HEK293 (cell line): ENCODE measurements around the gene ACP4.
A peak's percentile ranks its signal among the peaks of the same experiment; 100 is the strongest.

Experiments used
- BCL11A ChIP-seq: fragments of 450-650 bp; formaldehyde crosslinking; IDR thresholded peaks from 2 replicates; pipeline ENCODE4 v1.5.1; 2016; ENCODE audit warnings: low read depth, missing biosample characterization, missing genetic modification characterization
- BCL11B ChIP-seq: fragments of 450-650 bp; formaldehyde crosslinking; IDR thresholded peaks from 2 replicates; pipeline ENCODE4 v1.5.1; 2016; ENCODE audit warnings: low read depth, missing biosample characterization, missing genetic modification characterization
- GLIS1 ChIP-seq: fragments of 450-650 bp; formaldehyde crosslinking; IDR thresholded peaks from 2 replicates; pipeline ENCODE4 v1.5.1; 2016; ENCODE audit warnings: missing biosample characterization, missing genetic modification characterization
- GLIS2 ChIP-seq: fragments of 450-650 bp; formaldehyde crosslinking; IDR thresholded peaks from 2 replicates; pipeline ENCODE4 v1.5.1; 2016; ENCODE audit warnings: missing biosample characterization, missing genetic modification characterization
- KLF9 ChIP-seq: fragments of 450-650 bp; formaldehyde crosslinking; IDR thresholded peaks from 2 replicates; pipeline ENCODE4 v1.5.1; 2016; ENCODE audit warnings: missing biosample characterization, missing genetic modification characterization, low read depth
- SCRT2 ChIP-seq: fragments of 450-650 bp; formaldehyde crosslinking; IDR thresholded peaks from 2 replicates; pipeline ENCODE4 v1.5.1; 2016; ENCODE audit warnings: missing biosample characterization, missing genetic modification characterization
- YY1 ChIP-seq: fragments of 450-650 bp; formaldehyde crosslinking; IDR thresholded peaks from 2 replicates; pipeline ENCODE4 v1.5.1; 2018; ENCODE audit warnings: missing biosample characterization, missing genetic modification characterization
- ZBTB10 ChIP-seq: fragments of 450-650 bp; formaldehyde crosslinking; IDR thresholded peaks from 2 replicates; pipeline ENCODE4 v1.5.1; 2016; ENCODE audit warnings: missing biosample characterization, missing genetic modification characterization
- ZBTB7A ChIP-seq: fragments of 450-650 bp; formaldehyde crosslinking; IDR thresholded peaks from 2 replicates; pipeline ENCODE4 v1.5.1; 2016; ENCODE audit warnings: low read depth, missing biosample characterization, missing genetic modification characterization
- ZEB2 ChIP-seq: fragments of 450-650 bp; formaldehyde crosslinking; IDR thresholded peaks from 2 replicates; pipeline ENCODE4 v1.5.1; 2016; ENCODE audit warnings: missing biosample characterization, missing genetic modification characterization
- ZFP37 ChIP-seq: fragments of 450-650 bp; formaldehyde crosslinking; IDR thresholded peaks from 2 replicates; pipeline ENCODE4 v1.5.1; 2016; ENCODE audit warnings: missing biosample characterization, missing genetic modification characterization
- ZNF18 ChIP-seq: fragments of 450-650 bp; formaldehyde crosslinking; IDR thresholded peaks from 2 replicates; pipeline ENCODE4 v1.5.1; 2016; ENCODE audit warnings: missing biosample characterization, missing genetic modification characterization
- ZNF2 ChIP-seq: fragments of 450-650 bp; formaldehyde crosslinking; IDR thresholded peaks from 2 replicates; pipeline ENCODE4 v1.5.1; 2016; ENCODE audit warnings: missing biosample characterization, missing genetic modification characterization
- ZNF292 ChIP-seq: fragments of 450-650 bp; formaldehyde crosslinking; IDR thresholded peaks from 2 replicates; pipeline ENCODE4 v1.5.1; 2016; ENCODE audit warnings: low read depth, missing biosample characterization, missing genetic modification characterization, borderline replicate concordance
- ZNF558 ChIP-seq: fragments of 450-650 bp; formaldehyde crosslinking; IDR thresholded peaks from 2 replicates; pipeline ENCODE4 v1.5.1; 2016; ENCODE audit warnings: missing biosample characterization, missing genetic modification characterization
- ZSCAN16 ChIP-seq: fragments of 450-650 bp; formaldehyde crosslinking; IDR thresholded peaks from 2 replicates; pipeline ENCODE4 v1.5.1; 2016; ENCODE audit warnings: missing biosample characterization, missing genetic modification characterization
- ZSCAN30 ChIP-seq: fragments of 450-650 bp; IDR thresholded peaks from 2 replicates; pipeline ENCODE4 v1.5.1; 2018; ENCODE audit warnings: missing biosample characterization, mild to moderate bottlenecking, missing genetic modification characterization, moderate library complexity
- ZXDB ChIP-seq: fragments of 450-650 bp; formaldehyde crosslinking; IDR thresholded peaks from 2 replicates; pipeline ENCODE4 v1.5.1; 2016; ENCODE audit warnings: missing biosample characterization, missing genetic modification characterization
- TF ChIP-seq, protein P1 (sequence below): fragments of 450-650 bp; formaldehyde crosslinking; IDR thresholded peaks from 2 replicates; pipeline ENCODE4 v1.5.1; 2016; ENCODE audit warnings: missing biosample characterization, missing genetic modification characterization
- TF ChIP-seq, protein P2 (sequence below): fragments of 450-650 bp; formaldehyde crosslinking; IDR thresholded peaks from 2 replicates; pipeline ENCODE4 v1.5.1; 2016; ENCODE audit warnings: missing biosample characterization, missing genetic modification characterization

Gene ACP4

DNA sequence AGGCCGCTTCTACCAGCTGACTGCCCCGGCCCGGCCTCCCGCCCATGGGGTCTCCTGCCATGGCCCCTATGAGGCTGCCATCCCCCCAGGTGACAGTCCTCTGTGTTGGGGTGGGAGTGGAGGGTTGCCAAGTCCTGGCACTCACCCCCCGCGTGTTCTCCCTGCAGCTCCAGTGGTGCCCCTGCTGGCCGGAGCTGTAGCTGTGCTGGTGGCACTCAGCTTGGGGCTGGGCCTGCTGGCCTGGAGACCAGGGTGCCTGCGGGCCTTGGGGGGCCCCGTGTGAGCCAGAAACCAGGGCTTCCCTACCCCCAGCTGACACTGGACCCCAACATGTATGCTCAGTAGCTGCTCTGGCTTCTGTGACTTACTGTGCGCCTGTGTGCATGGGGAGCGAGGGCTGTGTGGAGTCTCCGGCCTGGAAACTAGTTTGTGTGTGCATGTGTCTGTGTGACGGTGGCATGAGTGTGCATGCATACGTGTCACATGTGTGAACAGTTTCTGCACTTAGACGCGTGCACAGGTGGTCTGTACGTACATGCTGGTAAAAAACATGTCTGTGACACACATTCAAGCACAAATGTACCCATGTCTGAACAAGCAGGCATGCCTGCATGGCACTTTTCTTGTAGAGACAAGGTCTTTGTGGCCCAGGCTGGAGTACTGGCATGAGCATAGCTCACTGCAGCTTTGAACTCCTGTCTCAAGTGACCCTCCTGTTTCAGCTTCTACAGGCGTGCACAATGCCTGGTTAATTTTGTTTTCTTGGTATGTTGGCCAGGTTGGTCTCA is 4.9 kb downstream of the ACP4 start (continued):
- TF ChIP-seq ZBTB10 (tag by site-specific recombination) = peak; percentile 72; the same call in 1 of the 2 replicates
- TF ChIP-seq ZXDB (tag by site-specific recombination) = peak; percentile 94; the same call in 1 of the 2 replicates
- peak; percentile 42; the same call in 1 of the 2 replicates for TF ChIP-seq ZNF2 (tag by site-specific recombination)
- TF ChIP-seq, protein P1, sequence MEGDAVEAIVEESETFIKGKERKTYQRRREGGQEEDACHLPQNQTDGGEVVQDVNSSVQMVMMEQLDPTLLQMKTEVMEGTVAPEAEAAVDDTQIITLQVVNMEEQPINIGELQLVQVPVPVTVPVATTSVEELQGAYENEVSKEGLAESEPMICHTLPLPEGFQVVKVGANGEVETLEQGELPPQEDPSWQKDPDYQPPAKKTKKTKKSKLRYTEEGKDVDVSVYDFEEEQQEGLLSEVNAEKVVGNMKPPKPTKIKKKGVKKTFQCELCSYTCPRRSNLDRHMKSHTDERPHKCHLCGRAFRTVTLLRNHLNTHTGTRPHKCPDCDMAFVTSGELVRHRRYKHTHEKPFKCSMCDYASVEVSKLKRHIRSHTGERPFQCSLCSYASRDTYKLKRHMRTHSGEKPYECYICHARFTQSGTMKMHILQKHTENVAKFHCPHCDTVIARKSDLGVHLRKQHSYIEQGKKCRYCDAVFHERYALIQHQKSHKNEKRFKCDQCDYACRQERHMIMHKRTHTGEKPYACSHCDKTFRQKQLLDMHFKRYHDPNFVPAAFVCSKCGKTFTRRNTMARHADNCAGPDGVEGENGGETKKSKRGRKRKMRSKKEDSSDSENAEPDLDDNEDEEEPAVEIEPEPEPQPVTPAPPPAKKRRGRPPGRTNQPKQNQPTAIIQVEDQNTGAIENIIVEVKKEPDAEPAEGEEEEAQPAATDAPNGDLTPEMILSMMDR (tag by site-specific recombination) = peak; percentile 77
- peak; percentile 31; the same call in 1 of the 2 replicates for TF ChIP-seq ZSCAN30 (tag by site-specific recombination)
- TF ChIP-seq ZSCAN16 = 0 out of 2 replicates have a peak, but pooled peaks have one; percentile 14
- peak; percentile 95 for TF ChIP-seq ZNF18 (tag by site-specific recombination)
- TF ChIP-seq SCRT2 (tag by site-specific recombination) = peak; percentile 41; the same call in 1 of the 2 replicates
- TF ChIP-seq BCL11A (tag by site-specific recombination) = peak; percentile 65; the same call in 1 of the 2 replicates
- TF ChIP-seq ZNF292 (tag by site-specific recombination) = no peak
- peak; percentile 52; the same call in 1 of the 2 replicates for TF ChIP-seq ZFP37
- peak; percentile 100 for TF ChIP-seq GLIS1 (tag by site-specific recombination)
- TF ChIP-seq ZNF558 (tag by site-specific recombination) = no peak
- TF ChIP-seq ZEB2 (tag by site-specific recombination) = peak; percentile 46
- TF ChIP-seq BCL11B (tag by site-specific recombination) = peak; percentile 89
- TF ChIP-seq GLIS2 (tag by site-specific recombination) = peak; percentile 100
- TF ChIP-seq, protein P2, sequence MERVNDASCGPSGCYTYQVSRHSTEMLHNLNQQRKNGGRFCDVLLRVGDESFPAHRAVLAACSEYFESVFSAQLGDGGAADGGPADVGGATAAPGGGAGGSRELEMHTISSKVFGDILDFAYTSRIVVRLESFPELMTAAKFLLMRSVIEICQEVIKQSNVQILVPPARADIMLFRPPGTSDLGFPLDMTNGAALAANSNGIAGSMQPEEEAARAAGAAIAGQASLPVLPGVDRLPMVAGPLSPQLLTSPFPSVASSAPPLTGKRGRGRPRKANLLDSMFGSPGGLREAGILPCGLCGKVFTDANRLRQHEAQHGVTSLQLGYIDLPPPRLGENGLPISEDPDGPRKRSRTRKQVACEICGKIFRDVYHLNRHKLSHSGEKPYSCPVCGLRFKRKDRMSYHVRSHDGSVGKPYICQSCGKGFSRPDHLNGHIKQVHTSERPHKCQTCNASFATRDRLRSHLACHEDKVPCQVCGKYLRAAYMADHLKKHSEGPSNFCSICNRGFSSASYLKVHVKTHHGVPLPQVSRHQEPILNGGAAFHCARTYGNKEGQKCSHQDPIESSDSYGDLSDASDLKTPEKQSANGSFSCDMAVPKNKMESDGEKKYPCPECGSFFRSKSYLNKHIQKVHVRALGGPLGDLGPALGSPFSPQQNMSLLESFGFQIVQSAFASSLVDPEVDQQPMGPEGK (tag by site-specific recombination) = peak; percentile 96
- TF ChIP-seq YY1 (tag by site-specific recombination) = no peak; the same call in 1 of the 2 replicates
- TF ChIP-seq KLF9 (tag by site-specific recombination) = 0 out of 2 replicates have a peak, but pooled peaks have one; percentile 3
- TF ChIP-seq ZBTB7A = peak; percentile 30; the same call in 1 of the 2 replicates
